Measurements from ENCODE around the gene C14orf119.

- TF ChIP-seq CTCF (IDR thresholded peaks at IDR 0.05) (no peak), EP300 (IDR thresholded peaks at IDR 0.05) (no peak), POLR2A (IDR thresholded peaks at IDR 0.05) (no peak), POLR2AphosphoS5 (IDR thresholded peaks at IDR 0.05) (no peak)
Observed at GRCh38 chr14:23132970-23133369, 37.7 kb downstream of the C14orf119 start.

Data from stomach (tissue), 4 donors.